Activated CD8-positive, alpha-beta T cell treated with anti-CD3 and anti-CD28 coated beads for 36 hours (primary cell): ENCODE data around the gene THY1. TPM values are rescaled to one million over a fixed set of nuclear protein-coding genes. Genes with fewer than 3 reads are reported as not detected.

Experiments used
- ATAC-seq: fragments of 200-7000 bp; cut with Tn5 transposase; one replicate; pipeline ENCODE4 v1.10.0; 2021; ENCODE audit warnings: mild to moderate bottlenecking, moderate library complexity
- CTCF ChIA-PET: fragments of 350-600 bp; sonication (Branson Sonifier 250); formaldehyde crosslinking; loops from one replicate; lab custom pipeline; 2021; ENCODE audit warnings: antibody characterized with exemption; lab: Charles Lee
- POLR2A ChIA-PET: fragments of 350-600 bp; sonication (Branson Sonifier 250); formaldehyde crosslinking; loops from one replicate; lab custom pipeline; 2021; ENCODE audit warnings: antibody characterized with exemption; lab: Charles Lee
- DNase-seq: peaks from one replicate; pipeline ENCODE4 v3.0.0-alpha.2; 2020
- H3K27ac Mint-ChIP-seq: one replicate; pipeline ENCODE4 v1.8.0; 2021; ENCODE audit warnings: mild to moderate bottlenecking, mixed read lengths
- H3K27me3 Mint-ChIP-seq: one replicate; pipeline ENCODE4 v1.8.0; 2021; ENCODE audit warnings: mixed read lengths
- H3K36me3 Mint-ChIP-seq: one replicate; pipeline ENCODE4 v1.8.0; 2021; ENCODE audit warnings: low read depth, mixed read lengths
- H3K4me1 Mint-ChIP-seq: one replicate; pipeline ENCODE4 v1.8.0; 2021; ENCODE audit warnings: low read depth, mixed read lengths
- H3K4me3 Mint-ChIP-seq: one replicate; pipeline ENCODE4 v1.8.0; 2021; ENCODE audit warnings: mild to moderate bottlenecking, moderate library complexity, mixed read lengths
- H3K9me3 Mint-ChIP-seq: one replicate; pipeline ENCODE4 v1.8.0; 2021; ENCODE audit warnings: mixed read lengths
- intact Hi-C: fragments of 100-400 bp; cut with micrococcal nuclease; formaldehyde crosslinking; loops from one replicate; pipeline ENCODE4 v1.10.0; 2022
- total RNA-seq, 2 experiments: library from RNA; stranded (reverse); gene quantifications; one replicate each; pipeline ENCODE4 v1.2.3, GENCODE V29; 2021
- TF ChIP-seq, protein P1 (sequence below): fragments of 200-600 bp; IDR thresholded peaks from one replicate; pipeline ENCODE4 v1.8.0; 2022; ENCODE audit warnings: antibody characterized with exemption, mild to moderate bottlenecking

THY1 gene
- total RNA-seq, 2 experiments from 2014 or later, result 0.18 to 0.40 TPM

DNA sequence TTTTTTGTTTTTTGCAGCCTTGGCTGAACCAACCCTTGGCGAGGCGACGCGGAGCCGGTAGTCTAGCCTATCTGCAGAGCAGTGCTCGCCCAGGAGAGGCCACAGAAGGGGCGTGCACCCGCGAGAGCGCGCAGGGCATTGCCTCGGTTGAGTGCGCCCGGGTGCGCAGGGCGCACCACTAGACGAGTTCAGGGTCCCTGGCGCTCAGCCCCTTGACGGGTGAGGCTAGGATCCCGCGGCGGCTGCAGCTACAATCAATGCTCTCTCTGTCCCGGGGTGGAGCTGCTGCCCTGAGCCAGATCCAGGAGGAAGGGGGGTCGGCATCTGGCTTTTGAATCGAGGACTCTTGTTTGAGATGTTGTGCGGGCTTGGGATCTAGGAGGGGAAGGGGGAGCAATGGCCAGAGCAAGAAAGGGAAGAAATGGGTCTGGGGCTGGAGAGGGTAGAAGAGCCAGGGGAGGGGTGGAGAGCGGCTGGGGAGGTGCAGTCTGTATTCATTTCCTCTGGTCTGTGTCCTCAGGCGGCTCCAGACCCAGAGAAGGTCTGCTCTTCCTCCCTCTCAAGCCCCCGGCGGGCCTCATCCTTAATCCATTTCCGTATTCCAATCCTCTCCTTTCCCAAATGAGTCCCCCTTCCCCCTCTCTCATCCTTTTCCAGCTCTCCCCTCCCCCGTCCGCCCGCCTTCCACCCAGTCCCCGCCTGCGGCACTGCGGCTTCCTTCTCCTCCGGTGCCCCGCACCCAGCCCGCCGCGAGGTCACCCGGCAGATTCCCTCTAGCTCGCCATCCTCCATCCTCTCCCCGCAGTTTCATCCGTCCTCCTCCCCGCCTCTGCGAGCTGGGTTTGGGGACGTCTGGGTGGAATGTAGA is 797 bp downstream of the THY1 start:
- ChIA-PET CTCF (no interaction called here), POLR2A (no interaction called here)
- DNase-seq, result peak; percentile 21
- intact Hi-C loops, result no loop called here
- Mint-ChIP-seq H3K9me3 (no peaks in the 10 kb centered on the region), H3K4me1 (peaks cover 14% of the 10 kb centered on the region), H3K4me3 (peak overlapping the region; percentile 19), H3K27ac (no peak overlapping the region), H3K36me3 (no peaks in the 10 kb centered on the region), H3K27me3 (peaks cover 46% of the 10 kb centered on the region)
- TF ChIP-seq, protein P1, sequence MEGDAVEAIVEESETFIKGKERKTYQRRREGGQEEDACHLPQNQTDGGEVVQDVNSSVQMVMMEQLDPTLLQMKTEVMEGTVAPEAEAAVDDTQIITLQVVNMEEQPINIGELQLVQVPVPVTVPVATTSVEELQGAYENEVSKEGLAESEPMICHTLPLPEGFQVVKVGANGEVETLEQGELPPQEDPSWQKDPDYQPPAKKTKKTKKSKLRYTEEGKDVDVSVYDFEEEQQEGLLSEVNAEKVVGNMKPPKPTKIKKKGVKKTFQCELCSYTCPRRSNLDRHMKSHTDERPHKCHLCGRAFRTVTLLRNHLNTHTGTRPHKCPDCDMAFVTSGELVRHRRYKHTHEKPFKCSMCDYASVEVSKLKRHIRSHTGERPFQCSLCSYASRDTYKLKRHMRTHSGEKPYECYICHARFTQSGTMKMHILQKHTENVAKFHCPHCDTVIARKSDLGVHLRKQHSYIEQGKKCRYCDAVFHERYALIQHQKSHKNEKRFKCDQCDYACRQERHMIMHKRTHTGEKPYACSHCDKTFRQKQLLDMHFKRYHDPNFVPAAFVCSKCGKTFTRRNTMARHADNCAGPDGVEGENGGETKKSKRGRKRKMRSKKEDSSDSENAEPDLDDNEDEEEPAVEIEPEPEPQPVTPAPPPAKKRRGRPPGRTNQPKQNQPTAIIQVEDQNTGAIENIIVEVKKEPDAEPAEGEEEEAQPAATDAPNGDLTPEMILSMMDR, result no peak
- peak; percentile 46 for ATAC-seq

DNA sequence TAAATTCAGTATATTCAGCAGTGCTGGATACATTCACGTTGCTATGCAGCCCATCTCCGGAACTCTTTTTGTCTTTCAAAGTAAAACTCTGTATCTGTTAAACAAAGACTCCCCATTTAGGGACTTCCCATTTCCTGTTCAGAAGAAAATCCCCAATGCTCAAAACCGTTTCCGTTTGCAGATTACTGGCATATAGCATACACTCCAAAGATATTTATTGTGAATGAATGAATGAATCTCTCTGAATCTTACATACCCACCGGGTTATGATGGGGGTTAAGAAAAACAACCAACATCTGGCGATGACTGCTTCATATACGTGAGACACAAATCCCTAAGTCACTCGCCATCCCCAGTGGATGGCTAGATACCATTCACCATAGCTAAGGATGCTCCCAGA is 1.6 kb downstream of the THY1 start:
- POLR2A ChIA-PET, result no interaction called here
- ATAC-seq (no peak), DNase-seq (no peak)
- no peaks in the 10 kb centered on the region for H3K9me3 Mint-ChIP-seq
- no peak overlapping the region for H3K4me3 Mint-ChIP-seq
- CTCF ChIA-PET, result no interaction called here
- intact Hi-C loops, result no loop called here
- peaks cover 46% of the 10 kb centered on the region for H3K27me3 Mint-ChIP-seq
- no peaks in the 10 kb centered on the region for H3K36me3 Mint-ChIP-seq
- no peak overlapping the region for H3K27ac Mint-ChIP-seq
- H3K4me1 Mint-ChIP-seq, result peaks cover 12% of the 10 kb centered on the region
- TF ChIP-seq, protein P1, result no peak

DNA sequence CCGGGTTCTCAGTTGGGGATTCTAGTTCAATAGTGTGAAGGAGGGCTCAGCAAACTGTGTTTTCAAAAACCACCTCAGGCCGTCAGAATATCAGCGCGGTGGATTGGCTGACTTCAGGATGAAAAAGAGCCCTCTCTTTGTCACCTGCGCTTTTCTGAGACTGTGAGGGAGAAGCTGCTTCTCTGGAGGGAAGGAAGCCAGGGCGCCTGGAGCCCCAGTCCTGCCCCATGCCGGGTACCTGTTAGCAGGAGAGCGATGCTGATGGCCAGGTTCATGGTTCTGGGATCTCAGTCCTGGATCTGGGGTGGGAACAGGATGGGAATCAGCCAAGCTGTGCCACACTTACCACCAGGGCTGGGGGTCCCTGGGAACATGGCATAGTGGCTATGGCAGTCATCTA is 2.3 kb downstream of the THY1 start:
- DNase-seq, result no peak
- Mint-ChIP-seq H3K27ac (no peak overlapping the region), H3K4me1 (peaks cover 9% of the 10 kb centered on the region), H3K27me3 (peaks cover 46% of the 10 kb centered on the region), H3K36me3 (no peaks in the 10 kb centered on the region), H3K9me3 (no peaks in the 10 kb centered on the region), H3K4me3 (no peak overlapping the region)
- no peak for ATAC-seq
- intact Hi-C loops, result no loop called here
- CTCF ChIA-PET, result no interaction called here
- TF ChIP-seq, protein P1, result no peak
- POLR2A ChIA-PET, result no interaction called here

DNA sequence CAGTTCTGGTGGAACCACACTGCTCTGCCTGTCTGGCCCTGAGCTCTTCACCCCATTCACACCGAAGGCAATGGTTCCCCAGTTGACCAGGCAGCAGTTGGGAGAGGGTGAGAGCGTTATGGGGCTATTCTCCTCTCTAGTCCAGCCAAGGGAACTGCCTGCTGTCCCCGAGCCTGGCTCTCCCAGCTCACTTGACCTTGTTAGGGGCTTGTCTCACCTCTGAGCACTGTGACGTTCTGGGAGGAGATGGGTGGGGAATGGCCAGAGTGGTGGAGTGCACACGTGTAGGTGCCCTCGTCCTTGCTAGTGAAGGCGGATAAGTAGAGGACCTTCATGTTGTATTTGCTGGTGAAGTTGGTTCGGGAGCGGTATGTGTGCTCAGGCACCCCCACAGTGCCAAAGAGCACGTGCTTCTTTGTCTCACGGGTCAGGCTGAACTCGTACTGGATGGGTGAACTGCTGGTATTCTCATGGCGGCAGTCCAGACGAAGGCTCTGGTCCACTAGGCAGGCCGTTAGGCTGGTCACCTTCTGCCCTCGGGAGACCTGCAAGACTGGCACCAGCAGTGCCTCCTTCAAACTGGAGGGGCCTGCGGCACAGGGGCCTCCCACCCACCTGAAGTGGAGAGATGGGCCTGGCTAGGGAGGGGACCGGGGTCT is 3.0 kb downstream of the THY1 start:
- no peak for ATAC-seq
- ChIA-PET POLR2A (interaction anchor here (0.9 kb wide), 1 partner anchor 16 kb away, joined by 3 read pairs; no protein-coding TSS in a partner anchor), CTCF (no interaction called here)
- H3K36me3 Mint-ChIP-seq, result no peaks in the 10 kb centered on the region
- H3K9me3 Mint-ChIP-seq, result no peaks in the 10 kb centered on the region
- intact Hi-C loops, result no loop called here
- TF ChIP-seq, protein P1, result no peak
- peaks cover 46% of the 10 kb centered on the region for H3K27me3 Mint-ChIP-seq
- no peak overlapping the region for H3K27ac Mint-ChIP-seq
- DNase-seq, result no peak
- H3K4me3 Mint-ChIP-seq, result no peak overlapping the region
- H3K4me1 Mint-ChIP-seq, result peaks cover 9% of the 10 kb centered on the region

DNA sequence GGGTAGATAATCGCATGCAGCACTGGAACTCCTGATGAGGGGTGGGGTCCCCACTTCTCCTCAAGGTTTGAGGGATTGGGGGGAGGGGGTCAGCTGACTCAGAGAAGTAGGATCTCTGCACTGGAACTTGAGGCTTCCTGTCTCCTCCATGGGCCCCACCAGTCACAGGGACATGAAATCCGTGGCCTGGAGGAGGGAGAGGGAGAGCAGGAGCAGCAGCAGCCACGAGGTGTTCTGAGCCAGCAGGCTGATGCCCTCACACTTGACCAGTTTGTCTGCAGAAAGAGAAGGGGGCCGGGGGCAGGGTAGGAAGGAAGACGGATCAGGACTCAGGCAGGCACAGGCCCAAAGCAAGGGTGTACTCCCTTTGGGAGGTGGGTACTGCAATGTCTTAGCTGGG is 3.7 kb downstream of the THY1 start:
- Mint-ChIP-seq H3K36me3 (no peaks in the 10 kb centered on the region), H3K4me1 (peaks cover 9% of the 10 kb centered on the region), H3K4me3 (no peak overlapping the region), H3K27ac (no peak overlapping the region), H3K9me3 (peaks cover 2% of the 10 kb centered on the region), H3K27me3 (peaks cover 41% of the 10 kb centered on the region)
- intact Hi-C loops, result no loop called here
- POLR2A ChIA-PET, result interaction anchor here (0.9 kb wide), 1 partner anchor 15 kb away, joined by 3 read pairs; no protein-coding TSS in a partner anchor
- no peak for DNase-seq
- CTCF ChIA-PET, result no interaction called here
- ATAC-seq, result no peak
- TF ChIP-seq, protein P1, result no peak
